NCI-H1092 (cell line): ENCODE results near the gene EDA.

Experiments used
- DNase-seq: peaks from one replicate; lab custom pipeline; 2025; lab: John Stamatoyannopoulos, UW

Gene EDA

DNA sequence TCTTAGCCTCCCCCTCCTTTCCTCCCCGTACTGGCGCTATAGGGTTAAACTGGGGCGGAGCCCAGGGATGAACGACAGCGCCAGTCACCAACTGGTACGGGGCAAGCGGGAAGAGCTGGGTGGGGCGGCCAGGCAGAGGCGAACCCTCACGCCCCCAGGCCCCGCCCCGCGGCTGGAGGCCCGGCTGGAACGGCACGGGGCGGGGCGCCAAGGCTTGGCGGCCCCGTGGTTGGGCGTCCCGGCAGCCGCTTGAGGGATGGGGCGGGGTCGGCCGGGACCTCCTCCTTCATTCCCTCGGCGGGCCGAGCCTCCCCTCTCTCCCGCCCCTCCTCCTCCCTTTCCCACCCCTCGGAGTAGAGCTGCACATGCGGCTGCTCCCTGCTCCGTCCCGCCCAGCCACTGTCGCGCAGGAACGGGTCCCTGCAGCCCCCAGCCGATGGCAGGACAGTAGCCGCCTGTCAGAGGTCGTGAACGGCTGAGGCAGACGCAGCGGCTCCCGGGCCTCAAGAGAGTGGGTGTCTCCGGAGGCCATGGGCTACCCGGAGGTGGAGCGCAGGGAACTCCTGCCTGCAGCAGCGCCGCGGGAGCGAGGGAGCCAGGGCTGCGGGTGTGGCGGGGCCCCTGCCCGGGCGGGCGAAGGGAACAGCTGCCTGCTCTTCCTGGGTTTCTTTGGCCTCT is at the start of gene EDA:
EDA (plus strand) TSS at position 335 of the 678 bp plus-strand sequence.
- no peak for DNase-seq

DNA sequence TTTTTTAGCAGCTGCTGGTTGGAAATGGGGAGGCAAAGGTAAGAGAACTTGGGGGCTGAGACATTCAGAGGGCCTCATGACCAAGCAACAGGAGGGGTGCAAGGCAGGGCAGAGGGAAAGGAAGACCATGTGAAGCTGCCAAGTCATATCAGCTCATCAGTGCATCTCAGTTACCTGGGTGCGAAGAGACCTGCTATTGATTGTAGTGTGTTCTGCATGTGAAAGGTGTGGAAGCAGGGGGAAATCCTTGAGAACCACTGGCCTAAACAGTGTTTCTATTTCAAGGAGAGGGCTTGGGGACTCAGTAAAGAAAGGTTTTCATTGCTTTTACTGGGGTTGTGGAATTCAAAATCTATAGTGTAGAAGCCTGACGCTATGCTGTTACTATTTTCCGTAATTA is 47.1 kb upstream of the EDA start:
- no peak for DNase-seq

DNA sequence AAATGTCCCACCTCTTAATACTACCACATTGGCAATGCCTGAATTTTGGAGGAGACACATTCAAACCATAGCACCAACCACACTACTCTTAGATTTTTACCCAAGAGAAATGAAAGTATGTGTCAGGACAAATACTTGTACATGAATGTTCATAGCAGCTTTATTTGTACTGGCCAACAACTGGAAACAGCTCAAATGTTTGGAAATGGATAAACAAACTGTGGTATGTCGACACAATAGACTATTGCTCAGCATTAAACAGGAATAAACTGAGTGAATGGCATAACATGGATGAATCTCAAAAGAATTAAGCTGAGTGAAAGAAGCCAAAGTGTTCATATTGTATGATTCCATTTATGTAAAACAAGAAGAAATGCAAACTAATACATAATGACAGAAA is 18.5 kb upstream of the EDA start:
- DNase-seq = no peak

DNA sequence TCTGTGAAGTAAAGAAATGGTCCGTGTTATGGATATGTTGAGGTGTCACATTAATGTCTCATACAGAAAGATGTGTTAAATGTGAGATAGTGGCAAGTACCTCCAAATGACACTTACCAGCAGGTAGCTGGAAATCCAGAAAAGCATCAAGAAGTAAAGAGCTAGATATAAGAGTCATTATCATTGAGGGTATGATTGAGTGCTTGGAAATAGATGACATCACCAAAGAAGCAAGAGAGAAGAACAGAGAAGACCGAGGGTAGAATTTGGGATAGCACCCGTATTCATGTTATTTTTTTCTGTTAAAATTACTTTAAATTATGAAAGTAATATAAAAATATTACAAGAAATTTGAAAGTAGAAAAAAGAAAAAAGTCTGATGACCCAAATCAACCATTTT is 15.7 kb upstream of the EDA start:
- DNase-seq = no peak

DNA sequence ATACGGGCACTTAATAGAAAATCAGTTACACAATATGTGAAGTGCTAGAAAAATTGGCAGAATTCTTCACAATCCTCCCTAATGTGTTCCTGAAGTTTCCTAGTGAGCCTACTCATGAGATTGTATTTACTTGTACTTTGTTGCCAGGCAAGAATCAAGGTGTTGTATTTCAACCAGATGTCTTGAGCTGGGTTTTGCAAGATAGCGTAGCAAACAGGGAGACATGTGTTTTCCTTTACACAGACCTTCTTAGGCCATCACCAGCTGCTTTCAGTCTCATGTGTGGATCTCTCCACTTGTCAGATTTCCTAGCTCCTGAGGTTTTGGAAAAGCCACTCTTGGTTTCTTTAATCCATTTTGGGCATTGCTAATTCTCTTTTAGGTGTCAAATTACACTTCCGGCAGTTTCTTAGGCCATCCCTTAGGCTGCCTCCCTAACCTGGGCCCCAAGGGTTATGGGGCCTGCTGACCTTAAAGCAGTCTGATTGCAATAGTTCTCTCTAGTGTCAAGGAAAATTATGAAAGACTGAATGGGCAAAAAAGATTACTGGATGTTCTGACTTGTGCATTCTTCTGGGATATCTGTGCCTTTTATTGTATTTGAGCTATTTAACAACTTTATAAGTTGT is 12.2 kb upstream of the EDA start:
- DNase-seq = no peak

DNA sequence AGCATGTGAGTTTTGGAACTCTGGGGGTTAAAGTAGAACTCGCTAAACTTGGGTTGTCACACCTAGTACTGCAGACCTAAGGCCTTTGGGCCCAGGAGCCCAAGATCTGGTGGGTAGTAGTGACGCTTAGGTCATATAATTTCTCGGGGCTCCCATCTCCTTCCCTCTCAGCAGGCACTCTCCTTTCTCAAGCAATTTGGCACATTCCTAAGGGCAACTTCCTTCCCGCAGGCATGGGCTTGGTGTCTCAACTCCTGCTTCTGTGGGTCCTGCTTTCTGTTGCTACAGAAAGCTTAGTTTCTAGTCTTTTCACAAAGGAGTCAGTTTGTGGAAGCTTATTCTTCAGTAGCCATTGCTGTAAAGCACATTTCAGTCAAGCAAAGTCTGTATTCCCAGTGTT is 10.4 kb upstream of the EDA start:
- no peak for DNase-seq

DNA sequence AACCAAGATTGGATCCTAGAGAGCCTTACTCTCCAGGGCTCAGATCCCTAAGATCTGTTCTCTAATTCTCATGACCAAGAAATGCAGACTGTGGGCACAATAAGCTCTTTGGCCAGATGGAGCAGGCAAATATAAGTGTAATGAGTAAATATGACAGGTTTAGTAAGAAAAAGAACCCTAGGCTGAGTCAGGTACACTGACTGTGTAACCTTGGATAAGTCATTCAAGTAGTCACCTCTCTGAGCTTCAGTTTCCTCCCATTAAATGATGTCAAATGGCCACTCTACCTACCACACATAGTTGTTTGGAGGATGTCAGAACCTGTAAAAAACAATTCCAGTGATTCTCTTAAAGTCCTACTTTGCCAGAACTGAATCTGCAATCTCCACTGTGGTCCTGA is 8.3 kb upstream of the EDA start:
- no peak for DNase-seq

DNA sequence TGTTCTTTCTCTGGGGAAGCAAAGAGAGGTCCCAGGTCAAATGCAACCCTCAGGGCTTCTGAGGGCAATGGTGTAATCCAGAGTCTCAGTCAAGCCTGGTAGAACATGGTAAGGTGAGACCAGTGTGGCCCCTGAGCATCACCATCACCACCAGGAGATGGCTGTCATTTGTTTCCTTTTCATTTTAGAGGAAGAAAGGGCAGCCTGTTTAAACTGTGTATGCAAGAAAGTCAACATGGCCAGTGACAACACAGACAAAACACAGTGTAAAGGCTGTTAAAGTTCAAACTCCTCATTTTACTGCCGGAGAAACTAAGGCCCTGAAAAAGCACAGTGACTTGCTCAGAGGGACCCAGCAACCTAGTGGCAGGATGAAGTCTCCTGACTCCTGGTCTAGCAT is 2.0 kb upstream of the EDA start:
- no peak for DNase-seq

DNA sequence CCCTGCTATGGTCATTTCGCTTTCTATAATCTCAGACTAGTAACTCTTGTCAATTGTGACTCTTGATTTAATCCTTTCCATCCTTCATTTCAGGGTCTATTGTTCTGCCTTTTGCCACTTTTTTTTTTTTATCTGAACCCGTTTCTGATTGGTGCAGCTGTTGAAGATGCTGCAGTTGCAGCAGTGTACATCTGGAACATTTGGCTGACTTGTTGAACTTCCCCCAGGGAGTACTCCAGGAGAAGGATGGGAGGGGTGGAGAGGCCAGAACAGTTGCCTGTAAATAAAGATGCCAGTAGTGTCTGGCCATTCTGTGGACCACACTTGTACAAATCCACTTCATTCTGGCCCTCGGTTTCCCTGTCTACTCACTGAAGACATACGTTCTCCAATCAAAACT is 1.0 kb upstream of the EDA start:
- no peak for DNase-seq

DNA sequence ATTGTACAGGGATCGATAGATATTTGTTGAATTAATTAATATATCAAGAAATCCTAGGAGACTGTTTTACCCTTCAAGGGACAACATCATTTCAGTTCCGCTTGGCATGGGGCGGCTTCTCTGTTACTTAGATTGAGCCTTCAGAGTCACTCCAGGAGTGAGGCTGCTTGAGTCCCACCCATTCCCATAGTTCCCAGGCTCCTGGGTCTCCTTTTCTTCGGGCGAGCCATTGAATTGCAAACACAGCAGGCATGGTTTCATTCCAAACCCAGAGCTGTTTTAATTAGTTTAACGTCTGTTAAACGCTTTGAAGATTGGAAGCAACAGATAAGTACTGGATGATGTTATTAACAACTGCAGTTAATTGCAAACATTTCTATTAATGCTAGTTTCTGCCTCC is 571 bp upstream of the EDA start:
- DNase-seq = no peak

DNA sequence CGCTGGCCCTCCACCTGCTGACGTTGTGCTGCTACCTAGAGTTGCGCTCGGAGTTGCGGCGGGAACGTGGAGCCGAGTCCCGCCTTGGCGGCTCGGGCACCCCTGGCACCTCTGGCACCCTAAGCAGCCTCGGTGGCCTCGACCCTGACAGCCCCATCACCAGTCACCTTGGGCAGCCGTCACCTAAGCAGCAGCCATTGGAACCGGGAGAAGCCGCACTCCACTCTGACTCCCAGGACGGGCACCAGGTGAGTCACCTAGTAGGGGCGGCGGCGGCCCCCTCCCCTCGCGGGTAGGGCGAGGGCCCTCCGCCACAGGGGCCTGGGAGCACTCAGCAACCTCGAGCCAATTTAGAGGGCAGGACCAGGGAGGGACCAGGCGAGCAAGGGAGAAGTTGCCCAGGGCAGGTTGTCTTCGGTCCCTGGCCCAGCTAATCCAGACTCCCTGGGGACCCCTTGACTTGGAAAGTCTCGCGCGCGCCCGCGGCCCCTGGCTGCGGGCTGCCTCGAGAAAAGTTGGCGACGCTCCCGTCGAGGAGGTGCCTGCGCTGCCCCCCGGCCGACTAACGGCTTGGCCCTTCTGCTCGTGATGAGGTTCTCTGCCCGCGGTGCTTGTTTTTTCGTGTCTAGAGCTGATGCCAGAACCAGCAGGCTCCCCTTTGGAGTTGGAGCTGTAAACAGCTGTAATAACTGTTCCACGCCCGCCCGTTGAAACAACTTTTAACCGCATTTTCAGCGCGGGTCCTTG is 717 bp downstream of the EDA start:
- DNase-seq = no peak

DNA sequence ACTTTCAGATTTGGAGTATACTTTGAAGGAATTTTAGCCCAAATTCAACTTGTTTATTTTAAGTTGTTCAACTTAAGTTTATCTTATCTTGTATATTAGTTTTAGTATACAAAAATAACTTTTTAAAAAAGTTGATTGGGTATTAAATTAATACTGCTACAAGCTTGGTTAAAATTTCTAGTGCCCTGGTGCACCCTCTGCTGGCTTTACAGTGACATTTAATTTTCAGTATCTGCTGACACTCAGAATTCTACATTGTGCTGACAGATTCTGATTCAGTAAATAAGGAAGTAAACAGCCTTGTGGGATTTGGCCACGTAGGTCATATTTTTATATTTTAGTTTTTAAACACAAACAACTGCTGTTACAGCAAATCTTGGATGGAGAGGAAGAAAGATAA is 2.9 kb downstream of the EDA start:
- no peak for DNase-seq

DNA sequence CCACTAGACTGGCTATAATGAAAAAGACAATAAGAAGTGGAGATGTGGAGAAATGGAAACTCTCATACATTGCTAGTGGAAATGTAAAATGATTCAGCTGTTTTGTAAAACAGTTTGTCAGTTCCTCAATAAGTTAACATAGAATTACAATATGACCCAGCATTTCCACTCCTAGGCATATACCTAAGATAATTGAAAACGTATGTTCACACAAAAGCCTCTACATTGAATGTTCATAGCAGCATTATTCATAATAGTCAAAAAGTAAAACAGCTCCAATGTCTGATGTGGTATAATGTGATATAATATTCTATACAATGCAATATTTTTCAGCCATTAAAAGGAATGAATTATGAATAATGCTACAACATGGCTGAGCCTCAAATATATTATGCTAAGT is 10.2 kb downstream of the EDA start:
- DNase-seq = no peak

DNA sequence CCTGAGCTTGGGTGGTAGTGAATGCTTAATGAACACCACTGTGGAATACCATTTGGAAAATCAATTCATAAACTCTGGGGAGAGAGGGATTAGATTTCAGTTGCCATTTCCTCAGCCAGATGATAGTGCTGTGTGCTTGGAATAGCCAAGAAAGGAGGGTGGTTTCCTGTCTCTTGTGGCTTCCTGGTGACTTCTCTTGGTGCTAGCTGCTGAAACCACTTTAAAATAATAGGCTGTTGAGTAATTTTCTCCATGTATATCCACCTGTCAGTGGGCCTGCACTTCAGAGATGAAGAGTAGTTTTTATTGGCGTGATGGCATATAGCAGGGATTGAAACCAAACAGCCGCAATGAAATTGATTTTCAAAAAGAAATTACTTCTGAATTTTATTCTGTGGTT is 11.8 kb downstream of the EDA start:
- DNase-seq = no peak

DNA sequence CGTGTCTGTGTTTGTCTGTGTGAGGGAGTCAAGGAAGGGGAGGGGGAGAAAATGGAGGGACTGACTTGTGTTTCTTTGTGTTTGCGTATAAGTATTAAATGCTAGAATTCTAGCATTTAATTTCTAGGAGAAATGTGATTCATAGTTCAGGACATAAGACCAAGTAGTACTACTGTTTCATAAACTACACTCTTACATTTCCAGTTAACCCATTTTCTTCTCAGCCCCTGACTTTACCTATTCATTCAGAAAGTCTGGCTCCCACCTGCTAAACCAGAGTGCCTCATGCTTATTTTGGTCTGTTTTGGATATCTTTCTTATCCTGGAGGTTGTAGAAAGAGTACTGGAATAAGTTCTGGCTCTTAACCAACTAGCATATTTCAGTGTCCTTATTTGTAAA is 14.2 kb downstream of the EDA start:
- DNase-seq = no peak

DNA sequence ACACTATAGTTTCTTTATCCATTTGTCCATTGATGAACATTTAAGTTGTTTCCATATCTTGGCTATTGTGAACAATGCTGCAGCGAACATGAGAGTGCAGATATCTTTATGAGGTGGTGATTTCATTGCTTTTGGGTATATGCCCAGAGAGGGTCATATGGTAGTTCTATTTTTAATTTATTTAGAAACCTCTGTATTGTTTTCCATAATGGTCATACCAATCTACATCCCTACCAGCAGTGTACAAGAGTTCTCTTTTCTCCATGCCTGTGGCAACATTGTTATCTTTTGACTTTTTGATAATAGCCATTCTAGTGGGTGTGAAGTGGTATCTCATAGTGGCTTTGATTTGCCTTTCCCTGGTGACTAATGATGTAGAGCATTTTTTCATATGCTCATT is 48.8 kb downstream of the EDA start:
- DNase-seq = no peak

DNA sequence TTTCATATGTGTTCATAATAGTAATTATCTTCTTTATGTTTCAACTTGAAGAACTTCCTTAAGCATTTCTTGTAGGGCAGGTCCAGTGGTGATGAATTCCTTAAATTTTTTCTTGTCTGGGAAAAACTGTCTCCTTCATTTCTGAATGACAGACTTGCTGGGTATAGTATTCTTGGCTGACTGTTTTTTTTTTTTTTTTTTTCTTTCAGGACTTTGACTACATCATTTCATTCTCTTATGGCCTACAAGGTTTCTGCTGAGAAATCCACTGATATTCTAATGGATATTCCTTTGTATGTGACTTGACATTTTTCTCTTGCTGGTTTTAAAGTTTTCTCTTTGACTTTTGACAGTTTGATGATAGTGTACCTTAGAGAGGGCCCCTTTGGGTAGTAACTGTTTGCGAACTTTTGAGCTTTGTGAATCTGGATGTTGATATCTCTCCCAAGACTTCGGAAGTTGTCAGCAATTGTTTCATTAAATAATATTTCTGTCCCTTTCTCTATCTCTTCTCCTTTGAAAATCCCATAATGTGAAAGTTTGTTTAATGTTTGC is 54.2 kb downstream of the EDA start:
- DNase-seq = no peak

DNA sequence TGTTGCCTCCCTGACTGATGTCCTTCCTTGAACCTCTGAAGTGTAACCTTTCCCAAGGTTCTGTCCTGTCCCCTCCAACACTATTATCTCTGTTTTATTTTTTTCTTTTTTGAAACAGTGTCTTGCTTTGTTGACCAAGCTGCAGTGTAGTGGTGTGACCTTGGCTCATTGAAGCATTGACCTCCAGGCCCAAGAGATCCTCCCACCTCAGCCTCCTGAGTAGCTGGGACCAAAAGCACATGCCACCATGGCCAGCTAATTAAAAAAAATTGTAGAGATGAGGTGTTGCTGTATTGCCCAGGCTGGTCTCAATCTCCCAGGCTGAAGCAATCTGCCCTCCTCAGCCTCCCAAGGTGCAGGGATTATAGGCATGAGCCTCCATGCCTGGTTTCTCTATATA is 59.0 kb downstream of the EDA start:
- no peak for DNase-seq

DNA sequence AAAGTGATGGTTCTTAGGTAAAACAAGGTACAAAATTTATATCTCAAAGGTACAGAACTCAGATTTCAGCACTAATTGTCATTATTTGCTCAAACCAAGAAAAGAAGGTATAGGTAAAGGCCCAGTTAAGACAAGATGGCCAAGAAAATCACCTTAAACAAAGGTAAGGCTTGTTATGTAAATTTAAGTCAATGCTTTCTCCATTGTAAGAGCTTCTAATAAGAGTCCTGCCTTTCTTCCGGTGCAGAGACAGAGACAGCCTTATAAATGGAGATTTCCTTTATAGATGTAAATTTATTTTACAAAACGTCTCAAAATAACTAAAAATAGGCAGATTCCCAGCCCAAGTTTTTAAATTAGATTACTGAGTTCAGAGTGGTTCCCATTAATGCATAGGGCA is 89.9 kb downstream of the EDA start:
- no peak for DNase-seq

DNA sequence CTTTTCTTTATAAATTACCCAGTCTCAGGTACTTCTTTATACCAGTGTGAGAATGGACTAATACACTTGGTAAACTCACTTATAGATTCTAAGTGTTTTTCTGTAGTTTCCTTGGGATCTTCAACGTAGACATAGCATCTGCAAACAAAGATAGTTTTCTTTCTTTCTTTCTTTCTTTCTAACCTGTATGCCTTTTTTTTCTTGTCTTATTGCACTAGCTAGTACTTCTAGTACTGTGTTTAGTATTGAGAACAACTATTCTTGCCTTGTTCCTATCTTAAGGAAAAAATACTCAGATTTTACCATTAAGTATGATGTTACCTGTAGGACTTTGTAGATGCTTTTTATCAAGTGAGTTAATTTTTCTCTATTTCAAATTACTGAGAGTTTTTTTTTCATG is 102.2 kb downstream of the EDA start:
- DNase-seq = no peak

DNA sequence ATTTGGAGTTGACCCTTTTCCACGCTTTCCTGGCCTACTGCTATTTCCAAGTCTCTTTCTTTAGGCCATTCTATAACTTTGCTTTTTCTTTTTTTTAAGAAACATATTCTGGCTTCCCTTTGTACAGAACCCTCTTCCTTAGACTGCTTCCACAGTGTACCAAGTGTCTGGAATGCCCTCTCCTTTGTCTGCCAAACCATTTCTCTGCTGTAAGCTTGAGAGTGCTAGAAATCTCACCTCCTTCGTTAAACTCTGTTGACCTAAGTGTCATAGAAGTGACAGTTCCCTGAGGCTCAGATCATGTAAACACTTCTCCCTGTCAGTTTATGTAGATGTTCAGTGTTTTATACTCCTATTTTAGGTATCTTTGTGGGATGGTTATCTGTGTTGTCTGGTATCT is 108.4 kb downstream of the EDA start:
- DNase-seq = no peak

DNA sequence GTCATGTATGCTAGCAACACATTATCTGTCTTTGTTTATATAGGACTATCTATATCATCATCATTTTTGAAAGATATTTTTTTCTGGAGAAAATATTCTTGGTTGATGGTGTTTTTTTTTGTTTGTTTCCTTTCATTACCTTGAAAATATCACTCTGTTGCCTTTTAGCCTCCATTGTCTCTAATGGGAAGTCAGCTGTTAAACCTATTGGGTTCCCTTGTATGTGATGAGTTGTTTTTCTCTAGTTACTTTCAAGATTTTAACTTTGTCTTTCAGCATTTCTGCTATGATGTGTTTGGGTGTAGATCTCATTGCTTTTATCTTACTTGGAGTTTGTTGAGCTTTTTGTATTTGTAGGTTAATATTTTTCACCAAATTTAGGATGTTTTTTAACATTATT is 124.4 kb downstream of the EDA start:
- DNase-seq = no peak

DNA sequence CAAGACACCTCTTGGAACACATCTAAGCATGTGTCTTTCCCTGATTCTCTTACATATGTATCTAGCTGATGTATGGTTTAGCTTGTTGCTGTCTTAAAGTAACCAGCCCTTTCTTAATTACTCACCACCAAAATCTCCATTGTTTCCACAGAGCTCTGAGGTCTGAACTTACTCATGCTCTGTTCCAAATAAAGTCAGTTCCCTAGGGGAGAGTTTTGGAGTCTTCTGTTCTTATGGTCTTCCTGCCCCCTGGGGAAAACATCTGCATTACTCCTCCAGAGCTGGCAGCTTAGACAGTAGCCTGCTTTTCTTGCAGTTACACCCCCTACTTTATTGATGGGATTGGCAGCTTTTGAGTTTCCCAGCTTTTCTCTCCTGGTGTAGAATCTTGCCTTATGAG is 125.8 kb downstream of the EDA start:
- DNase-seq = no peak
